ENCODE results near the gene PXDN. TPM values are rescaled to one million over a fixed set of nuclear protein-coding genes. Genes with fewer than 3 reads are reported as not detected.

Gene PXDN
- total and polyA plus RNA-seq, 10 of the 15 experiments (the other 5 are each of a cell fraction or from before 2014, with no cell fraction given) = 0.12 to 0.69 (median 0.23) TPM; not detected in 5

- no peak overlapping the region for H2AFZ ChIP-seq (ENCODE audit: control insufficient read depth, low read depth, low read length)
- RAD21 ChIA-PET (ENCODE audit: unreplicated experiment) = no interaction called here
- intact Hi-C loops (cut with micrococcal nuclease; ENCODE audit: unreplicated experiment) (no loop called here), in situ Hi-C loops (cut with MboI) (no loop called here)
- H3K9ac ChIP-seq (ENCODE audit: control insufficient read depth, insufficient read depth, low read length) = no peak overlapping the region
- FAIRE-seq (no peak), DNase-seq (ENCODE audit: low read depth, low spot score) (no peak), ATAC-seq (no peak)
- H3K4me3 ChIP-seq = no peak overlapping the region
- no peaks in the 10 kb centered on the region for H3K27me3 ChIP-seq (replicated peaks in 1 of 2; ENCODE audit: control insufficient read depth in 2 of 2, insufficient read depth in 2 of 2, low read length in 1 of 2)
- no peak overlapping the region for H3K27ac ChIP-seq (ENCODE audit: control insufficient read depth, insufficient read depth)
- H4K20me1 ChIP-seq (ENCODE audit: control insufficient read depth, insufficient read depth) = no peaks in the 10 kb centered on the region
- TF ChIP-seq MTA2 (IDR thresholded peaks at IDR 0.05; ENCODE audit: low read depth) (no peak), NKRF (conservative IDR thresholded peaks at IDR 0.05) (no peak), EGR1 (IDR thresholded peaks at IDR 0.05; ENCODE audit: borderline replicate concordance in 1 of 2, low read depth in 2 of 2, low read length in 2 of 2) (no peak), IKZF1 (conservative IDR thresholded peaks at IDR 0.05) (no peak), SREBF2 (IDR thresholded peaks at IDR 0.05; ENCODE audit: low read length) (no peak), CBX5 (IDR thresholded peaks at IDR 0.05; ENCODE audit: low read depth) (no peak), MEF2A (IDR thresholded peaks at IDR 0.05; ENCODE audit: insufficient read depth, low read depth, low read length) (no peak), NFXL1 (IDR thresholded peaks at IDR 0.05; ENCODE audit: borderline replicate concordance) (no peak)
- no peaks in the 10 kb centered on the region for H3K4me1 ChIP-seq (ENCODE audit: control insufficient read depth, insufficient read depth, low read length)
- H3K4me2 ChIP-seq (ENCODE audit: control insufficient read depth, insufficient read depth) = no peak overlapping the region
- WGBS (ENCODE audit: insufficient coverage, insufficient replicate concordance, low lambda C conversion rate, missing lambda C conversion rate) = 8% methylated on average over 6 of the region's 6 CpGs
- no peaks in the 10 kb centered on the region for H3K9me3 ChIP-seq (replicated peaks; ENCODE audit: control insufficient read depth, insufficient read depth, low read length)
- CTCF ChIA-PET = no interaction called here
- SMC1A ChIA-PET (ENCODE audit: uncharacterized antibody, unreplicated experiment) = no interaction called here
- POLR2A ChIA-PET = no interaction called here
- BruUV-seq (replicated peaks) = no TSS peak
- H3K79me2 ChIP-seq (ENCODE audit: control insufficient read depth, insufficient read depth, low read length) = no peaks in the 10 kb centered on the region
- no peaks in the 10 kb centered on the region for H3K36me3 ChIP-seq (ENCODE audit: control insufficient read depth in 2 of 2, insufficient read depth in 2 of 2, low read length in 1 of 2)
These were observed 73.7 kb downstream of the PXDN start for GRCh38 chr2:1670636-1671035.

All from GM12878 (cell line).